SU-DHL-6 (cell line): Measurements from ENCODE around the gene ZNF212.

Experiments
- CTCF ChIP-seq: fragments of 200-600 bp; sonication (generic); IDR thresholded peaks from one replicate; pipeline ENCODE4 v1.5.1; 2017; ENCODE audit warnings: antibody characterized with exemption, mild to moderate bottlenecking, low read length, moderate library complexity; ENCODE audit not compliant: insufficient read depth, poor library complexity, severe bottlenecking
- EZH2phosphoT487 ChIP-seq: fragments of 200-600 bp; sonication (generic), shearing (Covaris generic); conservative IDR thresholded peaks from 2 replicates; pipeline ENCODE4 v1.6.1; 2018; ENCODE audit warnings: mild to moderate bottlenecking, antibody characterized with exemption, low read length, moderate library complexity, mixed read lengths

- TF ChIP-seq CTCF (no peak), EZH2phosphoT487 (no peak)
Measured at GRCh38 chr7:149196151-149196704, 43.2 kb upstream of the ZNF212 start.
